KBM-7 (cell line): ENCODE measurements around the gene TNFRSF25.
"Not testable (repeated sequence)": the region's sequence is repeated elsewhere in the genome, so short reads cannot be mapped to it uniquely, and the experiment has no call there.

Source experiments
- DNase-seq: peaks from one replicate; pipeline ENCODE4 v3.0.0-alpha.2; 2015
- in situ Hi-C: fragments of 300-500 bp; cut with MboI; formaldehyde crosslinking; loops from 2 replicates; pipeline ENCODE4 v1.14.3; 2020; ENCODE audit warnings: low sequenced_read_pairs, low pct_unique_long_range_greater_than_20kb, mixed read lengths

TNFRSF25 gene

DNA sequence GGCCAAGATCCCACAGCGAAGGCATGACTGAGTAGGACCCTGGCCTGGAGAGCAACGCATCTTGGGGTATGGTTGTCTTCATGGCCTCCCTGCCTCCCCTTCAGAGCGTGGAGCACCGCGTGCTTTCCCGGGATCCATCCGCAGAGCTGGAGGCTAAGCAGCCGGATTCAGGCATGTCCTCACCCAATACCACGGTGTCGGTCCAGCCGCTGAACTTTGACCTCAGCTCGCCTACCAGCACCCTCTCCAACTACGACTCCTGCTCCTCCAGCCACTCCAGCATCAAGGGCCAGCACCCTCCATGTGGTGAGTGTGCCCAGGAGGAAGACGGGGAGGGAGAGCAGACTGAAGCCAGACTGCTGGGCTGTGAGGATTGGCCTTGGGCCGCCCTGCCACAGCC is 21.6 kb downstream of the TNFRSF25 start:
- DNase-seq = no peak
- in situ Hi-C loops = no loop called here

DNA sequence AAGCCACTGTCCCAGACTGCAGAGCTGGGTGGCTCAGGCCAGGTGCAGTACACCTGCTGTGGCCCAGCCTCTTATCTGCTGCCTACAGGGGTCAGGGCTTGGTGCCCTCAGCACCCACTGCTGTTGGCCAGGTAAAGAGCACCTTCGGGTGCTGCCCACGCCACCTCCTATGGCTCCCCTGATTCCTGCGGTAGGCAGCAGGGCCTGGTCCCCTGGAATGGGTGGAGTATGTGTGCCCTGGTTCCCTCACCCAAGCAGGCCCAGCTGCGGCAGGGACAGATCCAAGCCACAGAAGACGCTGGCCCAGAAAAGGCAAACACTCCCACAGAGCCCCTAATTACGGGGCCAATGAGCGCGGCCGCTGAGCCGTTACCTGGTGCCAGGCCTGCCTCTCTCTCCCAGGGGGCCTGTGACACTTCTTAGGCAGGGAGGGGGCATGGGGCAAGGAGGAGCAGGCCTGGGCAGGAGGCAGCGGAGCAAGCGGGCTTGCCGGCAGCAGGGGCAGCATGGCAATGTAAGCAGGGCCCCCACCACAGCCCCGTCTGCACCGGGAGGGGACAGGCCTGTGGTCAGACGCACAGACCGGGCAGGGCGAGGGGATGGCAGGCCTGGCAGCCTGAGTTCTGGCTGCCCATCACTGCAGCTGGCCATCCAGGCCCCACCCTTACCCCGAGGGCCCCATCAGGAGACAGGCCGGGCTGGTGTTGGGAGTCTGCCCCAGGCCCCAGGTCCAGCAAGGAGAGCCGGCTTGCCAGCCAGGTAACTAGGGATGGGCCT is 22.4 kb downstream of the TNFRSF25 start:
- DNase-seq = no peak
- in situ Hi-C loops = no loop called here

DNA sequence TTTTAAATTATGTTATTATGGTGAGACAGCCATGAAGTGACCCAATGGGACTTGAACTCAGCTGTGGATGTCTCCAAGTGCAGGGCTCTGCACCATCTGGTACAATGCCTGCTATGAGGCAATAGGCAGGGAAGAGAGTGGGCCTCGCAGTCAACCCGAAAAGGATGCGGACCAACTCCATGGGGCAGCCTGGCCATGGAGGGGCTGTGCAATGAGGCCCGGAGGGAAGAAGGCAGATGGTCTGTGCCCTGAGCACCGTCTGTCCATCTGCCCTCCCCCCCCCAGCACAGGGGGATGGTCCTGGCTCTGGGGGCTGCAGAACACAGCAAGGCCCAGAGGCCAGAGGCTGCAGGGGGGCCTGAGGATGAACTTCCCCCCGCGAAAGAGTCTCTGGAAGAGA is 24.4 kb downstream of the TNFRSF25 start:
- in situ Hi-C loops = no loop called here
- no peak for DNase-seq

DNA sequence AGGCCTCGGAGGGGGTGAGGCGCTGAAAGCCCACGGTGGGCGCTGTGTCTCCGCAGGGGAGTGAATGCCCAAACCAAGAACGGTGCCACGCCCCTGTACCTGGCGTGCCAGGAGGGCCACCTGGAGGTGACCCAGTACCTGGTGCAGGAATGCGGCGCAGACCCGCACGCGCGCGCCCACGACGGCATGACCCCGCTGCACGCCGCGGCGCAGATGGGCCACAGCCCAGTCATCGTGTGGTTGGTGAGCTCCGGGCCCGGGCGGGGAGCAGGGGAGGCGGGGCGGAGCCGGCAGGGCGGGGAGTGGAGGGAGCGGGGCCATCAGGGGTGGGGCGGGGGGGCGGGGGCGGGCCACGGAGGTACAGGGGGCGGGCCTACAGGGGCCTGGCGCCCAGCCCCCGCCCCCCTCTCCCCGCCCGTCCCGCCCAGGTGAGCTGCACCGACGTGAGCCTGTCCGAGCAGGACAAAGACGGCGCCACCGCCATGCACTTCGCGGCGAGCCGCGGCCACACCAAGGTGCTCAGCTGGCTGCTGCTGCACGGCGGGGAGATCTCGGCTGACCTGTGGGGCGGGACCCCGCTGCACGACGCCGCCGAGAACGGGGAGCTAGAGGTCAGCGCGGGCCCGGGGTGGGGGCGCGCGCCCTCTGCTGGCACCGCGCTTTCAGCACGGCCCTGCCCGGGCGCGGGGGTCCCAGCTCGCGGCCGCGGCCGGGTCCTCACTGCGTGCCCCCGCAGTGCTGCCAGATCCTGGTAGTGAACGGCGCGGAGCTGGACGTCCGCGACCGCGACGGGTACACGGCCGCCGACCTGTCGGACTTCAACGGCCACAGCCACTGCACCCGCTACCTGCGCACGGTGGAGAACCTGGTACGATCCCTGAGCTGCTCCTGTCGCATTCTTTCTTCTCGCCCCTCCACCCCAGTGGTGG is 25.5 kb downstream of the TNFRSF25 start:
- DNase-seq = peak; percentile 49
- in situ Hi-C loops = no loop called here

DNA sequence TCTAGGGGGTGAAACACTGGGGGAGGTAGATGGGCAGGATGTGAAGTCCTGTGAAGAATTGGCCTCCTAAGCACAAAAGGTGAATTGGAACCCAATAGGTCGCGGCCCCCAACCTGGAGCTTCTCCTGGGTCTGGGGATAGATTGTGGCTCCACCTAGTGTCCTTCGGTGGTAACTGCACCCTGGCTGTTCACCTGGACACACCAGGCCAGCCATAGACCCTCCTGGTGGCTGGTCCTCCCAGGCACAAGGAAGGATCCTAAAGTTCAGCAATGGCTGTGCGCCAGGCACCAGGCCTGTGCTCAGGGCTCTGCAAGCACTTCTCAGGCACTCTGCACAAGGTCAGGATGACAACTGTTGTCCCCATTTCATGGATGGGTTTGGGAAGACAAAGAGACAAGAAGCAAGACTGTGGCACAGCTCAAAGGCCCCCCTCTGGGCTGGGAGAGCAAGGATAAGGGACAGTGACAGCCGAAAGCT is 27.9 kb downstream of the TNFRSF25 start:
- DNase-seq = peak; percentile 81
- in situ Hi-C loops = no loop called here

DNA sequence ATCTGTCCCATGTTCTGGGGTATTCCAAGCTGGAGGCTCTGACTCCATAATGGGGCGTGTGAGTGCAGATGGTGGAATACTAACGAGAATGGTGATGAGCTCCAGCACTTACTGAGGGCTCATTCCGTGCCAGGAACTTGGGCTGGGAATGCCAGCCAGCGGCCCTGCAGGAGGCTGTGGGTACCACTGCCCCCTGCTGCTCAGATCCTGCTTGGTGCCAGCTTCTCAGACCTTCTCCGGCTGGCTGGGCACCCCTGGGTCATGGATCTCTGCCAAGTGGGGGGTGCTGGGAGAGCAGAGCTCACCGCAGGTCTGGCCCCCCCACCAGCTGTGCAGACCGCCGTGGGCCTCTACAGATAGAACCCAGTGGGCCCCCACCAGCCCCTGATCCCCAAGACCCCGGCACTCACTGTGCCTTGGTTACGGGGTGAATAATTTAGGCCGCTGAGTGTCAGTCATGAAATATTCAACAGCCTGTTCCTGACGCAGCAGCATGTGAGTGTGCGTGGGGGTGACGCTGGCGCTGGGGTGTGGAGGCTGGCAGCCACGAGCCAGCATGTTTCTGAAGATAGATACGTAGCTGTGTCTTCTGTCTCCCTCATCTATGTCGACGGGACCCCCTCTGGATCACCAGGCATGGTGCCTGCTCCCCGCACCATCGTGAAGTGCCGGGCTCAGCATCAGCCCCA is 28.8 kb downstream of the TNFRSF25 start:
- DNase-seq, in situ Hi-C loops: not testable (repeated sequence)

DNA sequence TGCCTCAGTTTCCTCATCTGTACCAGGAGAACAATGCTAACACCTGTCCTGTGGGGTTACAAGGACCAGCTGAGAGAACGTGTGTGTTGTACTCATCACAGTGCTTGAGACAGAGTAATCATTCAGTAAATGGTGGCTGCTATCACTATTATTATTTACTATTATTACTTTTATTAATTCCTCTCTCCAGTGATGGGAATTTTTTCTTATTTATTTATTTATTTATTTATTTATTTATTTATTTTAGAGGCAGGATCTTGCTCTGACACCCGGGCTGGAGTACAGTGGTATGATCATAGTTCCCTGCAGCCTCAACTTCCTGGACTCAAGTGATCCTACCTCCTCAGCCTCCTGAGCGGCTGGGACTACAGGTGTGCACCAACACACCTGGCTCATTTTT is 29.7 kb downstream of the TNFRSF25 start:
- in situ Hi-C loops, DNase-seq: not testable (repeated sequence)

DNA sequence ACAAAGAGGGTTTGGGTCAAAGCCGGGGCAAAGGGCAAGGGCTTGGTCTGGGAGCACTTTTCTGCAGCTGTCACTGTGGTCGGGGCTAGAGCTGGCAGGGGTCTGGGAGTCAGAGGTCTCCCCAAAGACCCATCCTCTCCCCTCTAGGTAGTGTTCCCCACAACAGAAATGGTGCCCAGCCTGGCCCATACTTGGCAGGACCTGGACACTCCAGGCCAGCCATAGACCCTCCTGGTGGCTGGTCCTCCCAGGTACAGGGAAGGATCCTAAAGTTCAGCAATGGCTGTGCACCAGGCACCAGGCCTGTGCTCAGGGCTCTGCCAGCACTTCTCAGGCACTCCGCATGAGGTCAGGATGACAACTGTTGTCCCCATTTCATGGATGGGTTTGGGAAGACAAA is 30.4 kb downstream of the TNFRSF25 start:
- in situ Hi-C loops = no loop called here
- no peak for DNase-seq

DNA sequence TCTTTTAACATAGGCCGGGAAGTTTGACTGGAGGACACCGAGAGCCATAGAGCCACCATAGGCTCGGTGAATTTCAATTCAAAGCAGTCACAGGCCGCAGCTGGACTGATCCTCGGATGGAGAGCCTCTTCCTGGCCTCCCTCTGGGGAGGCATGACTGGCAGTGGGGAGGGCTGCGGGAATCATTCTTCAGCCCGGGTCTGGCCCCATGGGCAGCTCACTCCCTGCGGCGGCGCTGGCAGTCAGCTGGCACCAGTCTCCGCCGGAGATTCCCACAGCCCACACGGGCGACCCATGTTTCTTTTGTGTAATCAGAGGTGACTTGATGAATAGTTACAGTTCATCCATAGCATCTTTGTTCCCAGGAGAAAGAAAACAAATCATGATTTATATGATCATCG is 30.8 kb downstream of the TNFRSF25 start:
- DNase-seq = no peak
- in situ Hi-C loops = no loop called here

DNA sequence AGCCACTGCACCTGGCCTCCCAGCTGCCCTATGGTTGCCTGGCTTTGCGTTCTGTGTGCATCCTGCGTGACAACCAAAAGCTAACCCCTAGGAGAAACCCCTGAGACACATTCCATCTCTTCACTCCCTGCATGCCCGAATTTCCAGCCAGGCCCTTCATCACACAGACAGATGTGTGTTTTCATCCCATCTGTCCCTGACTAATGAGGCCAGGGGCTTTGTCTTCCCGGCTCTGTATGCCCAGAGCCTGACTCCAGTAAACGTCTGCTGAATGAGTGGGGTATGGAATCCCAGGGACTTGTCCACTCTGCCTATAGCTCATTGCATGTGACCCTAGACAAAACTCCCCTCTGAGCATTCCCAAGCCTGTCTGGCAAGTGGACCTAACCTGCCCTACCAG is 31.8 kb downstream of the TNFRSF25 start:
- in situ Hi-C loops = no loop called here

DNA sequence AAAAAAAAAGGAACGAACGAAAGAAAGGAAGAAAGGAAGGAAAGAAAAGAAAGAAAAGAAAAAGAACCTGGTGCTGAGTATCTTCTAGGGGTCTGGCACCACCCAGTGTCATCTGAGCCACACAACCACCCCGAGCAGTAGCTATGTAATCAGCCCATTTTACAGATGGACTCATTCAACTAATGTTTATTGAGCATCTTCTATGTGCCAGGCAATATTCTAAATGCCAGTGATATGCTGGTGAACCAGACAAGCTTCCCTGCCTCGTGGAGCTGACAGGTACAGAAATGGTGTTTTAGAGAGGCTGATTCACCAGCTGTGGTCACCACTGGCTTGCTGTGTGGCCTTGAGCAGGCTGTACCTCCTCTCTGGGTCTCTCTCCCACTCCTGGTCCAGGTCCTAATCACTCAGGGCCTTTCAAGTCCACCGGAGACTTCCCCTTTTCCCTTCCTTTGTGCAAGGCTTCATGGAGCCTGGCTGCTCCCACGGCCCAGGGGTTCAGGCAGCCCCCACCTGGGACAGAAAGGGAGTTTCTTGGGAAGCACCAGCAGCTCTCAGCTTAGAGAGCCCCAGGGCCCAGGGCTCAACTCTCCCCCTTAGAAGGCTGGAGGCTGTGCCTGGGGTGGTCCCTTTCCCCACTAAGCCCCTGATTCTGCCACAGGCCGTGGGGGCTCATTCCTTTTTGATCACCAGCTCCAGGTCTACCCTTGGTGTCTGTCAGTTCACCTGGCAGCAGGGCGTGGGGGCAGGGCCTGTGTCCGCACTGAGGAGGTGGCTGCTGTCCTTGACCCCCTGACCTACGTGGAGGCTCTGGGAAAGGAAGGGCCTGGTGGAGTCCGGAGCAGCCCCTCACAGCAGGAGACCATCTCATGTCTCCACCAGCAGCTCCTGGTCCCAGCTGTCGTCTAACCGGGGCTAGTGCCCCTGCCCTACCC is 34.1 kb downstream of the TNFRSF25 start:
- in situ Hi-C loops, DNase-seq: not testable (repeated sequence)

More for the DNA sequence above, 31.8 kb downstream of the TNFRSF25 start:
- DNase-seq = no peak

DNA sequence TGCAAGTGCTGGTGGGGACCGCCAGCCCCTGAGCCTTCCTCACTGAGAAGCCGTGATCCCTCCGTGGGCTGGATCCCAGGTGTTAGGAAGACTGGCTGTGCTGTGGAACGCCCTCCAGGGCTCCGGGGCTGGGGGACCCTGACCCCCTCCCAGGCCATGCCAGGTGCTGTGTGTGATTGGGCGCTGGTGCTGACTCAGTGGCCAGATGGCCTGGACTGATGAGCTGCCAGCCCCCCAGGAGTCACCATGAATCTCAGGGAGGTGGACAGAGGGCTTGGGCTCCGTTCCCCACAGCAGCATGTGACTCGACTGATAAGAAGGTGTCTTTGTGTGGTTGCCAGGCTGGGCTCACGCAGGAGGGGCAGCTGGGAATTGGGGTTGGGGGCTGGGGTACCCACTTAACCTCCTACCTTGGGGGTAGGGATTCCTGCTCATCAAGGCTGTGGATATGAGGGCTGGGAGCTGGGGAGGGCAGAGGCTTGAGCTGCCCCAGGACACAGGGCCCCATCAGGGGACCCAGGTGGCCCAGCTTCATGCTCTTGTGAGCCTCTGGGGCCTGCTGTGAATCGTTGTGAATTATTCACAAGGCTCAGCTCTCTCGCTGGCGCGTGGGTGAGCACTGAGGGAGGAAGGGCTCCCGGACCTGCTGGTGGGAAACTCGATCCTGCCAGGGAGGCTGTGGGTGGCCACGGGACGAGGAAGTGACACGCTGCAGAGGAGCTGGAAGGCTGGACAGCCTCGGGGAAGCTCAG is 36.1 kb downstream of the TNFRSF25 start:
- in situ Hi-C loops, DNase-seq: not testable (repeated sequence)

DNA sequence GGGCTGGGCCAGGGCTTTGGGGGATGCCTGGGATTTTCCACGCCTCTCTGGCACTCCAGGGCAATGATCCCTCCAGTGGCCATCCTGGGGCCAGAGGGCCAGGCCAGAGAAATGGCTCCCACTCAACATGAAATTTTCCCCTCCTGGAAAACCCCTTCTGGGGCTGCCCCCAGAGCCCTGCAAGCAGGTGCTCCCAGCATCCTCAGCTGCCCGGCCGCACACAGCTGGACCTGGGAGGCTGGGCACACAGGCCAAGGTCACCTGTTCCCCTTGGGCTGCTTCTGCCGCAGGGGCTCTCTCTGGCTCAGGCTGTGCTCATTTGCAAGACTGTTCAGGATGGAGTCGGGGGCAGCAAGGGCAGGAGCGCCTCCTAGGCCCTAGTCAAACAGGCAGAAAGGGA is 37.5 kb downstream of the TNFRSF25 start:
- DNase-seq, in situ Hi-C loops: not testable (repeated sequence)

DNA sequence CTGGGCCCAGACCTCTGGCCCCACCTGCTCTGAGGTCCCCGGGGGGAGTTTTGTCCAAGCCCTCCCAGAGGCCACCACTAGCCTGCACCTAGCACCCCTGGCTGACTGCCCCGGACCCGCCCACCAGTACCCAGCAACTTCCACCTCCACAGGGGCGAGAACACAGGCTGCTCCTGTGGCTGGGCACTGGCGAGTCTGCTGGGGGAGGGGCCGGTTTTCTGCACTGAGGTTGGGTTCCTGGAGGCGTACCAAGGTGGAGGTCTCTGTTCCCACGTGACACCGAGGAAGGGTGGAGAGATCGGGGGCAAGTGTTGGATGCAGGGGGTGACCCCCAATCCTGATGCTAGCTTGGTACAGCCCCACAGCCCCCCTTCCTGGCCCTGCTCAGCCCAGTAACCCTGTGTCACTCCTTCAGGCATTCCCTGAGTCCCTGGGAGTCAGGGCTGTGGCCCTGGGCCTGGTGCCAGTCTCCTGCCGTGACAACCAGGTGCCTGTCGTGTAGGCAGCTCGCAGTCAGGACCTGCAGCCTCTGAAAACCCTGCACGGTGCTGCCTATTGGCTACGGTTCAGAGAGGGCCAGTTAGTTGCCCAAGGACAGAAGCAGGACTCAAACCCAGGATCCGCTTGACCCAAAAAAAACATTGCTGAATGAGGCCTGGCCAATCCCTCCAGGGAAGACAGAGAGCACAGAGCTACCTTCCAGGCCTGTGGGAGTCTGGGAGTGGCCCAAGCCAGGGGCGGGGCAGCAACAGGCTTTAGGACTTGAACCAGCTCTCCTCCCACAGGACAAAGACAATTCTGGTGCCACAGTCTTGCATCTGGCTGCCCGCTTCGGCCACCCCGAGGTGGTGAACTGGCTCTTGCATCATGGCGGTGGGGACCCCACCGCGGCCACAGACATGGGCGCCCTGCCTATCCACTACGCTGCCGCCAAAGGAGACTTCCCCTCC is 38.3 kb downstream of the TNFRSF25 start:
- DNase-seq = no peak
- in situ Hi-C loops = no loop called here

DNA sequence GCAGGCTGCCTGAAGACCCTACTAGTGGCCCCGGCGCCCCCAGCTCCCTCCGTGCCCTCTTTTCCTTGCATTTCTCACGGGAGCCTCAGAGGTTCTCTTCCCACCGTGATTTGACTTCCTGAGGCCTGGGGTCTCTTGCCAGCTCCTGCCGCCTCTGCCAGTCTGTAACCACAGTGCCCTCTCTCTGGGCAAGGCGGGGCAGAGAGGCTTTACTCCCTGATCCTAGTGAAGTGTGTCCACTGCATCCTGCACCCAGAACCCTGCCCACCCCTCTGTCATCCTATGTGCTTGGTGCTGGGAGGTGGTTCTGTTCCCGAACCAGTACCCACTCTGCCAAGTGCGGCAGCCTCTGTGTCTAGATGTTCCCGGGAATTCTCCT is 39.0 kb downstream of the TNFRSF25 start:
- DNase-seq = no peak
- in situ Hi-C loops = no loop called here

DNA sequence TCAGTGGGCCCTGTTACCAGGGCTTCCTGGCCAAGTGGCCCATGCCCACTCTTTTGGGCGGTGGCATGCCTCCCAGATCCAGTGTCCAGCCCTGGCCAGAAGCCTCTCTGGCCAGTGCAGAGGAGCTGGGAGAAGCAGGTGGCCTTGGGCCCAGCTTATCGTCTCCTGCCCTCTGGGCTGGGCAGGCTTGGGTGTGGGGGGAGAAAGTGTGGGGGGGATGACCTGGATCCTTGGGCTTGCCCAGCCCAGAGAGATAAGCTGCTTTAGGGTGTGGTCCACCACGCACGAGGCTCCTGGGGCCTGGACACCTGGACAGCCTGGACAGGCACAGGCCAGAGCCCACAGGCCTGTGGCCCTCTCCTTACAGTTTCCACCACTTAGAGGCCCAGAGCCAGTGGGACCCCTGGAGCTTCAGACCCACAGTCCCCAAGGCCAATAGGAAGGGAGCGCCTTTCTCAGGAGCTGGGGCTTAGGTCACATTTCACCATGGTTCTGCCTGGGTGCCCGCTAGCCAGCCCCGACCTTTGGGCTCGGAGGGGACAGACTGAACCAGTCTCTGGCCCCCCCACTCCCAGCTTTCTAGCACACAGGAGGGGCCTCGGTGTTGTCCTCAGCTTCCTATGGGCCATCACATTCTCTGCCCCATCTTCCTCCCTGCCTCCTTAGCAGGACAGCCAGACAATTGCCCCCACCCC is 39.5 kb downstream of the TNFRSF25 start:
- in situ Hi-C loops = no loop called here

More for the DNA sequence above, 39.5 kb downstream of the TNFRSF25 start:
- DNase-seq = no peak
